Aorta (tissue), 5 donors: ENCODE data around the gene LYZL2. TPM values are rescaled to one million over a fixed set of nuclear protein-coding genes. Genes with fewer than 3 reads are reported as not detected.
"Not testable (repeated sequence)": the region's sequence is repeated elsewhere in the genome, so short reads cannot be mapped to it uniquely, and the experiment has no call there.

ENCODE experiments used
- ATAC-seq: fragments of 200-7000 bp; cut with Tn5 transposase; one replicate; pipeline ENCODE4 v1.9.1; 2022; ENCODE audit warnings: moderate library complexity; ENCODE audit not compliant: low FRiP score
- DNase-seq, 2 donors: peaks; one replicate each; pipeline ENCODE4 v3.0.0-alpha.2; 2020
- H3K27ac ChIP-seq, 2 donors: one replicate each; pipeline ENCODE4 v1.5.1; 2013; ENCODE audit warnings: low read length in 2 of 2, mild to moderate bottlenecking in 2 of 2, moderate library complexity in 2 of 2, control low read depth in 1 of 2, inconsistent platforms in 1 of 2, low read depth in 1 of 2
- H3K27me3 ChIP-seq, 2 donors: one replicate each; pipeline ENCODE4 v1.6.1; 2013; ENCODE audit warnings: control low read depth in 1 of 2, low read length in 1 of 2, mild to moderate bottlenecking in 1 of 2, moderate library complexity in 1 of 2; ENCODE audit not compliant: insufficient read depth in 2 of 2, control insufficient read depth in 1 of 2
- H3K36me3 ChIP-seq, 2 donors: one replicate each; pipeline ENCODE4 v1.6.1; 2013; ENCODE audit warnings: control low read depth in 1 of 2, low read length in 1 of 2, mild to moderate bottlenecking in 1 of 2; ENCODE audit not compliant: insufficient read depth in 2 of 2, control insufficient read depth in 1 of 2
- H3K4me1 ChIP-seq, 2 donors: one replicate each; pipeline ENCODE4 v1.6.1; 2013; ENCODE audit warnings: low read length in 2 of 2, control low read depth in 1 of 2, mild to moderate bottlenecking in 1 of 2, moderate library complexity in 1 of 2; ENCODE audit not compliant: insufficient read depth in 2 of 2, control insufficient read depth in 1 of 2
- H3K4me3 ChIP-seq, 2 donors: one replicate each; pipeline ENCODE4 v1.5.1; 2013; ENCODE audit warnings: low read length in 2 of 2, control low read depth in 1 of 2, mild to moderate bottlenecking in 1 of 2
- H3K9me3 ChIP-seq: one replicate; pipeline ENCODE4 v1.6.1; 2013; ENCODE audit warnings: mild to moderate bottlenecking, low read length; ENCODE audit not compliant: control insufficient read depth
- WGBS, 2 donors: extraction: QIAGEN DNeasy Blood & Tissue Kit; methylation state at CpG; one replicate each; pipeline ENCODE4 v1.1.7; 2013; 5-methylcytosine and 5-hydroxymethylcytosine counted together
- intact Hi-C, 2 donors: fragments of 100-400 bp; cut with DNase I; formaldehyde crosslinking; loops; one replicate each; pipeline versions ENCODE4 v1.14.2 to v1.15.0; 2022
- long read RNA-seq, 2 donors: library from polyadenylated mRNA; unstranded; transcript quantifications; one replicate each; pipeline ENCODE4 v2.0.0, GENCODE V29; 2020 to 2021
- polyA plus RNA-seq, 2 donors: library from polyadenylated mRNA; stranded (reverse); fragments of 200-250 nt; gene quantifications; one replicate each; pipeline ENCODE4 v1.2.3, GENCODE V29; 2013
- total RNA-seq, 2 donors: library from RNA; stranded (reverse); fragmentation: NEBNext Ultra II Directional; extraction: Animal tissue kit (Norgen Biotek cat#: 25700); gene quantifications; one replicate each; pipeline ENCODE4 v1.2.1, GENCODE V29; 2021
- donor health status: healthy with polysubstance abuse.
- donor health status: Bipolar disorder and iron deficiency.
- donor health status: DM: no; HTN: no; CAD: no.
- donor health status: DM: no; HTN: no; CAD: no.
- donor health status: DM: yes; HTN: yes; CAD: no.

Gene LYZL2
- total RNA-seq, result not detected
- not detected for polyA plus RNA-seq
- long read RNA-seq, donor 1, result 0 reads
- long read RNA-seq, donor 2, result 0 reads

DNA sequence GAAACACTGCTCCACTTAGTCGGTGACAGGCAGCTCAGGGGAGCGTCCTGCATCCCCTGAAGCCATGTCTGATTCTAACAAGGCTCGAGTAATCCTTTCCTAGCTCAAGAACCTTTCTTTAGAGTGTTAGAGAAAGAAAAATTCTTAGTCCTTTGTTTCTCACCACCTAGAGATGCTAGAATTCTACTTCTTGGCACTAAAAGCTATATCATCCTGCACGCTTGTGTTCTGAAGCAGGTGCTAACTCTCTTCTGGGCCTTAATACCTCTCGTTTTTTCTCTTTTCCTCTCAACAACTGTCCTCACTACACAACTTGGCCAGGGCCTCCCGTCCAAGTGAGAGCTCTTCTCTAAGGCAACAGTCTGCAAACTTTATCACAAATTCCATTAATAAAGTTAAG, at the start of gene LYZL2:
LYZL2 (minus strand) TSS at position 101 of the 400 bp plus-strand sequence. CDS start 2,838 bp downstream, outside the sequence.
- Histone ChIP-seq H3K36me3 (no peaks in the 10 kb centered on the region), H3K4me3 (no peak within 1 kb of the TSS), H3K9me3 (no peaks in the 10 kb centered on the region), H3K4me1 (no peaks in the 10 kb centered on the region), H3K27me3 (no peaks in the 10 kb centered on the region), H3K27ac (no peak within 1 kb of the TSS)
- ATAC-seq (no peak), DNase-seq (no peak)
- intact Hi-C loops, result loop anchor here in 1 of 2 donors (10.0 kb wide), 1 partner anchor 885 kb away; no protein-coding TSS in a partner anchor
- 88% methylated on average over 6 of the region's 6 CpGs for WGBS, 2 donors

DNA sequence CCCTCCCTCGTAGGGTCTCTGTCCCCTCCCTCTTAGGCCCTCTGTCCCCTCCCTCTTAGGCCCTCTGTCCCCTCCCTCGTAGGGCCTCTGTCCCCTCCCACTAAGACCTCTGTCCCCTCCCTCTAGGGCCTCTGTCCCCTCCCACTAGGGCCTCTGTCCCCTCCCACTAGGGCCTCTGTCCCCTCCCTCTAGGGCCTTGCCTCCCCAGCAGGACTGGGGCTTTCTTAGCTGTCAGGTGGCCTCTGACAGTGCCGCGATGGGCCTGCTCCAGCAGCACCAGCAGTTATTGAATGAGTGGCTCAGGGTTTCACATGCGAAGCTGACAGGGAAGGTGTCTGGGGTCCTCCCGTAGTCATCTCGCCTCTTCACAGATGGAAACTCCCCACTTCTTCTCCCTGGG, 48.1 kb upstream of the LYZL2 start:
- H3K4me3 ChIP-seq, H3K27me3 ChIP-seq, ATAC-seq, H3K27ac ChIP-seq, H3K9me3 ChIP-seq, H3K36me3 ChIP-seq, H3K4me1 ChIP-seq, intact Hi-C loops, DNase-seq: not testable (repeated sequence)
- WGBS, 2 donors, result 71 to 90% methylated on average over 4 to 5 of the region's 7 CpGs

DNA sequence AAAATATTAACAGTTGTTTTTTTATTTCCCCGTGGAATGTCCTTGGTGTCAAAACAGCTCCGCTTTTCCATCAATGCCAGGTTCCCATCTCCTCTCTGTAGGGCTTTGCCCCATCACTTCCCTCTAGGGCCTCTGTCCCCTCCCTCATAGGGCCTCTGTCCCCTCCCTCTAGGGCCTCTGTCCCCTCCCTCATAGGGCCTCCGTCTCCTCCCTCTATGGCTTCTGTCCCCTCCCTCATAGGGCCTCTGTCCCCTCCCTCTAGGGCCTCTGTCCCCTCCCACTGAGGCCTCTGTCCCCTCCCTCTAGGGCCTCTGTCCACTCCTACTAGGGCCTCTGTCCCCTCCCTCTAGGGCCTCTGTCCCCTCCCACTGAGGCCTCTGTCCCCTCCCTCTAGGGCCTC, 47.6 kb upstream of the LYZL2 start:
- H3K27me3 ChIP-seq, H3K4me3 ChIP-seq, intact Hi-C loops, H3K4me1 ChIP-seq, H3K27ac ChIP-seq, DNase-seq, H3K9me3 ChIP-seq, ATAC-seq, H3K36me3 ChIP-seq: not testable (repeated sequence)
- WGBS, 2 donors, result 71 to 94% methylated on average over 3 of the region's 3 CpGs

DNA sequence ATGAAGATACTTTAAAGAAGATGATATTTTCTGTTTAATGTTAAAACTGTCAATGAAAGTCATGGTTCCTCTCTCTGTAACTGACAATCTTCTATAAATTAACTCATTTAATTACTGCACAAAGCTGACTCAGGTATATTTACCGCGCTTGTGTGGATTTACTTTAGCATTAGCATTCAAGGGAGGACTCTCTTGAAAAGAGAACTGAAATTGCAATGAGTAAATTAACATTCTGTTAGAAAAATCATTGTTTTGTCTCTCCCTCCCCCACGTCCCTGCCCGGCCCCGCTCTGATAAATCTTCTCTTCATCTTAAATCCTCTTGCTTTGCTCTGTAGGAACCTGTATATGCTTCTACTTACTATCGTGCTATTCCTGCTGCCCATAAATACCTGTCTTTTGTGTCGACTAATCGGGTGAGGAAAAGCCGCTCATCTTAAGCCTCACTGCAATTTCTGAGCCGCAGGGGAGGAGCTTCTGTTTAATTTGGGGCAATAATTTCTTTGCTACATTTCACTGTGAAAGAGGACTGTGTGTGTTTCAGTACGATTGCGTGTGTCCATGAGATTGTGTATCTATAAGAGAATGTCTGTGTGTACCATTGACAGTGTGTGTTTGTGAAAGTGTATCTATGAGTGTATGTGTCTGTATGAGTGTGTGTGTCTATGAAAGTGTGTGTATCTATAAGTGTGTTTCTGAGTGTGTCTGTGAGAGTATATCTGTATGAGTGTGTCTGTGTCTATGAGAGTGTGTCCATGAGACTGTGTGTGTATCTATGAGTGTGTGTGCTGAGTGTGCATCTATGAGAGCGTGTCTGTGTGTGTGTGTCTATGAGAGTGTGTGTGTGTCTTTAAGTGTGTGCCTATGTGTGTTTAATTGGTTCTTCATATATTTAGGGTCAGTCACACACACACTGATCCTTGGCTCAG, 46.5 kb upstream of the LYZL2 start:
- no peak overlapping the region for H3K4me3 ChIP-seq
- DNase-seq, result no peak
- H3K27ac ChIP-seq, result no peak overlapping the region
- WGBS, 2 donors, result 87 to 90% methylated on average over 11 of the region's 13 CpGs
- H3K36me3 ChIP-seq, result no peaks in the 10 kb centered on the region
- intact Hi-C loops, result no loop called here
- H3K27me3 ChIP-seq, result no peaks in the 10 kb centered on the region
- no peak for ATAC-seq
- H3K9me3 ChIP-seq, result no peaks in the 10 kb centered on the region
- H3K4me1 ChIP-seq, result no peaks in the 10 kb centered on the region

DNA sequence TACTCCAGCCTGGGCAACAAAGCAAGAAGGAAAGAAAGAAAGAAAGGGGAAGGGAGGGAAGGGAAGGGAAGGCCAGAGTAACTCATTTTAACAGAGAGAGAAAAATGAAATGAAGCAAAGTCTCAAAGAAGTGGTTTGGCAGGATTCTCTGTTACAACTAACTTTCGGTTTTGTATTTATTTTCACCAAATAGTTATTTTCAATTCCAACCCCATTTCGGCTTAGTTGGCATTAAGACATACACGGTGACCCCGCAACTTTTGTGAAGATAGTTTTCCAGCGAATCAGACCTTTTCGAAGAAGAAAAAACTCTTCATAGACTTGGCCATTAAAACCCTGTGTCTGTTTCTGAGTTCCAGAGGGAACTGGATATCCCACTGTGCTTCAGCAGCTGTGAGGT, 45.2 kb upstream of the LYZL2 start:
- Histone ChIP-seq H3K9me3 (no peaks in the 10 kb centered on the region), H3K27ac (no peak overlapping the region), H3K4me1 (no peaks in the 10 kb centered on the region), H3K27me3 (no peaks in the 10 kb centered on the region), H3K4me3 (no peak overlapping the region), H3K36me3 (no peaks in the 10 kb centered on the region)
- ATAC-seq (no peak), DNase-seq (no peak)
- intact Hi-C loops, result loop anchor here in 1 of 2 donors (5.0 kb wide), 1 partner anchor 37 kb away; no protein-coding TSS in a partner anchor
- WGBS, 2 donors, result 65 to 74% methylated on average over 6 of the region's 6 CpGs

DNA sequence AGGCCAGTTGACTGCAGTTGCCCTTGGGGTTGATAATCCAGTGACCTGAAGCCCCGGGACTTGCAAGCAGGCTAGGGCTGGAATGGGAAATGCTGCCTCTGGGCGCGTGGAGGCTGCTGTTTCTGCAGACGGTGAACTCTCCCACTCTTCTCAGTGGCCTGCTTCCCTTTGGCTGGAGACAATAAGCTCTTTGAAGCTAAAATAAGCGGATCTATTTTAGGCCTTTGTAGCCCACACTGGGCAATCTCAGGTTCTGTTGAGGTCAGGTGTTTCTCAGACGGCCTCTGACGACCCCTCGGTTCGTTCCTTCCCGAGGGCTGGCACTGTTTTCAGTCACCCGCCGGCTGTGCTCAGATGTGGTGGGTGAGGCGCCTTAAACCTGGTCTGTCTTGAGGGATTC, 43.7 kb upstream of the LYZL2 start:
- not testable (repeated sequence) for ATAC-seq, DNase-seq, H3K27ac ChIP-seq, H3K4me1 ChIP-seq, H3K9me3 ChIP-seq, H3K27me3 ChIP-seq, H3K36me3 ChIP-seq, H3K4me3 ChIP-seq
- WGBS, 2 donors, result 75 to 79% methylated on average over 7 to 8 of the region's 13 CpGs
- intact Hi-C loops, result loop anchor here in 1 of 2 donors (5.0 kb wide), 1 partner anchor 36 kb away; no protein-coding TSS in a partner anchor

DNA sequence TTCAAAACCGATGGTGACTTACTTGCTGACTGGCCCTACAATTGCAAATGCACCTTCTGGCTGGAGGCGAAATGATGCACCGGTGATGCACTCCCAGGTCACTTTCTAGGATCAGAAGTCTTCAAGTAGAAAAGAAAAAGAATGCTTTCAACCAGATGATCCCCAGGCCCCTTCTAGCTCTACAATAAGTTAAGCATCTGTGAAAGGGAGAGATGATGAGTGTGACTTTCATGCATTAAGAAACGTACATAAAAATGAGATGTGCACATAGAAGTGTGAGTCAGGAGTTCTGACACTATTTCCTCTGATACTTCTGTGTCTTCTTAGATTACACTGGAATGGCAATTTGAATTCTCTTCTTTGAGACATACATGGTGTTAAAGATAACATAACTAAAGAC, 42.8 kb upstream of the LYZL2 start:
- ATAC-seq, H3K4me3 ChIP-seq, H3K27me3 ChIP-seq, H3K4me1 ChIP-seq, H3K27ac ChIP-seq, H3K36me3 ChIP-seq, H3K9me3 ChIP-seq, DNase-seq: not testable (repeated sequence)
- intact Hi-C loops, result loop anchor here in 1 of 2 donors (5.0 kb wide), 1 partner anchor 35 kb away; no protein-coding TSS in a partner anchor
- WGBS, 2 donors, result 91 to 93% methylated on average over 4 of the region's 4 CpGs

DNA sequence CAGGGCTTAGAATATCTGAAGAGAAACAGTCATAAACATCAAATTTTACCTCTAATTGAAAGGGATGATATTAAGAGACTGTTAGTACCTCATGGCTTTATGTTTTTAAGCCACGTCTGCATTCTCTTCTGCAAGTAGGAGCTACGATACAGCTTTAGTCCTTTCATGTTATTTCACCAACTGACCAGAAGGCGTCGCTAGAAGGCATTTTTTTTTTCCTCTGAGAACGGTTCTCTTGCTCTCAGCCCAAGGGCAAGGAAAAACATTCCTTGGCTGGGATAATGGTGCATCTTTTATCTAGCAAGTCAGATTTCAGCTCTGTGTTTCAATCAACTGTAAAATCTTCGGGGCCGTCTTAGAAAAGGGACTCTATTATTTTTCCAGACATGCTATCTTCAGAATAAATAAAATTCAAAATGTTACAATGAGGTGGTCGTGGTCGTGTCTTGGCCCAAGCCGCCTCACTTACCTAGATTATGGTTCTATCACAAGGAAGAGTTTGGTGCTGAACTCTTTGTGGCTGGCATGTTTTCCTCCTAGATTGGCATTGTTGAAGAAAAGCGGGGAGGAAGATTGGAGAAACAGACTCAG, 41.6 kb upstream of the LYZL2 start:
- ATAC-seq (peak; percentile 81), DNase-seq (no peak)
- no peaks in the 10 kb centered on the region for H3K4me1 ChIP-seq
- 33 to 34% methylated on average over 11 of the region's 11 CpGs for WGBS, 2 donors
- H3K27ac ChIP-seq, result no peak overlapping the region
- no peaks in the 10 kb centered on the region for H3K27me3 ChIP-seq
- H3K4me3 ChIP-seq, result no peak overlapping the region
- no peaks in the 10 kb centered on the region for H3K9me3 ChIP-seq
- H3K36me3 ChIP-seq, result no peaks in the 10 kb centered on the region
- intact Hi-C loops, result loop anchor here in 1 of 2 donors (5.0 kb wide), 1 partner anchor 34 kb away; no protein-coding TSS in a partner anchor
